KMS-11 (cell line): ENCODE measurements around the gene RUNDC3A.

Source experiments
- H2AFZ ChIP-seq: fragments of 200-600 bp; sonication (generic); 2 replicates; pipeline ENCODE4 v1.6.1; 2016; ENCODE audit warnings: antibody characterized with exemption, mixed run types, low read depth
- H3K27ac ChIP-seq: fragments of 200-600 bp; sonication (generic); 2 replicates; pipeline ENCODE4 v1.6.1; 2016; ENCODE audit warnings: mild to moderate bottlenecking, mixed run types
- H3K27me3 ChIP-seq: fragments of 200-600 bp; sonication (generic); 2 replicates; pipeline ENCODE4 v1.6.1; 2017; ENCODE audit warnings: mild to moderate bottlenecking, low read depth, mixed run types, moderate library complexity; ENCODE audit not compliant: insufficient read depth
- H3K36me3 ChIP-seq: fragments of 200-600 bp; sonication (generic); 2 replicates; pipeline ENCODE4 v1.6.1; 2017; ENCODE audit warnings: mild to moderate bottlenecking, mixed run types; ENCODE audit not compliant: insufficient read depth
- H3K4me1 ChIP-seq: fragments of 200-600 bp; sonication (generic); 2 replicates; pipeline ENCODE4 v1.6.1; 2016; ENCODE audit warnings: mild to moderate bottlenecking, low read depth, mixed run types; ENCODE audit not compliant: poor library complexity, severe bottlenecking
- H3K4me2 ChIP-seq: fragments of 200-600 bp; sonication (generic); 2 replicates; pipeline ENCODE4 v1.7.0; 2016; ENCODE audit warnings: mild to moderate bottlenecking, mixed run types
- H3K4me3 ChIP-seq: fragments of 200-600 bp; sonication (generic); IDR thresholded peaks from 2 replicates; pipeline ENCODE4 v1.6.1; 2017; ENCODE audit warnings: low read depth, low read length, mixed read lengths; ENCODE audit not compliant: insufficient read depth
- H3K79me2 ChIP-seq: fragments of 200-600 bp; sonication (generic); 2 replicates; pipeline ENCODE4 v1.6.1; 2016; ENCODE audit warnings: low read depth, mixed run types; ENCODE audit not compliant: insufficient read depth
- H3K9ac ChIP-seq: fragments of 200-600 bp; sonication (generic); 2 replicates; pipeline ENCODE4 v1.6.1; 2016; ENCODE audit warnings: mild to moderate bottlenecking, mixed run types
- H4K20me1 ChIP-seq: fragments of 200-600 bp; sonication (generic); 2 replicates; pipeline ENCODE4 v1.6.1; 2016; ENCODE audit warnings: mild to moderate bottlenecking, mixed run types; ENCODE audit not compliant: insufficient read depth
- CTCF ChIP-seq: fragments of 200-600 bp; sonication (generic); conservative IDR thresholded peaks from 2 replicates; pipeline ENCODE4 v1.6.1; 2017; ENCODE audit warnings: low read depth, mild to moderate bottlenecking, antibody characterized with exemption, low read length, moderate library complexity, mixed read lengths

RUNDC3A gene

GRCh38 chr17:44308320-44308818 is at the start of gene RUNDC3A:
Gene RUNDC3A (plus strand): TSS chr17:44308601. CDS start chr17:44308833, 232 bp downstream.
- Histone ChIP-seq H3K36me3 (no peaks in the 10 kb centered on the region), H3K27me3 (peaks cover 57% of the 10 kb centered on the region), H3K79me2 (no peaks in the 10 kb centered on the region), H3K4me1 (peaks cover 6% of the 10 kb centered on the region), H3K9ac (no peak within 1 kb of the TSS), H3K27ac (no peak within 1 kb of the TSS), H2AFZ (no peak within 1 kb of the TSS; the same call in 1 of the 2 replicates), H3K4me2 (peak within 1 kb of the TSS; percentile 61; the same call in 1 of the 2 replicates), H4K20me1 (no peaks in the 10 kb centered on the region), H3K4me3 (no peak within 1 kb of the TSS)
- no peak for TF ChIP-seq CTCF

GRCh38 chr17:44258811-44259351 is 49.5 kb upstream of the RUNDC3A start:
- Histone ChIP-seq H3K79me2 (no peaks in the 10 kb centered on the region), H2AFZ (no peak overlapping the region), H3K4me2 (no peak overlapping the region), H3K27me3 (peaks cover 83% of the 10 kb centered on the region), H3K9ac (no peak overlapping the region), H3K4me3 (no peak overlapping the region), H3K4me1 (no peaks in the 10 kb centered on the region), H4K20me1 (no peaks in the 10 kb centered on the region), H3K27ac (no peak overlapping the region), H3K36me3 (no peaks in the 10 kb centered on the region)
- no peak for TF ChIP-seq CTCF

- Histone ChIP-seq H4K20me1 (no peaks in the 10 kb centered on the region), H3K9ac (no peak overlapping the region), H3K4me1 (no peaks in the 10 kb centered on the region)
These were observed 48.1 kb upstream of the RUNDC3A start for GRCh38 chr17:44260296-44260695.

GRCh38 chr17:44262654-44263225 is 45.7 kb upstream of the RUNDC3A start:
- H4K20me1 ChIP-seq: no peaks in the 10 kb centered on the region
- no peak overlapping the region for H3K4me3 ChIP-seq
- H2AFZ ChIP-seq: no peak overlapping the region
- no peak overlapping the region for H3K27ac ChIP-seq
- TF ChIP-seq CTCF: no peak
- H3K36me3 ChIP-seq: no peaks in the 10 kb centered on the region
- no peak overlapping the region for H3K9ac ChIP-seq
- H3K79me2 ChIP-seq: no peaks in the 10 kb centered on the region
- peaks cover 49% of the 10 kb centered on the region for H3K27me3 ChIP-seq
- no peaks in the 10 kb centered on the region for H3K4me1 ChIP-seq
- H3K4me2 ChIP-seq: no peak overlapping the region

More at GRCh38 chr17:44260296-44260695, 48.1 kb upstream of the RUNDC3A start:
- Histone ChIP-seq H3K79me2 (no peaks in the 10 kb centered on the region), H3K27me3 (peaks cover 69% of the 10 kb centered on the region), H3K4me2 (no peak overlapping the region), H3K36me3 (no peaks in the 10 kb centered on the region), H3K4me3 (no peak overlapping the region), H2AFZ (no peak overlapping the region), H3K27ac (no peak overlapping the region)
- no peak for TF ChIP-seq CTCF
